ENCODE results near the gene ATE1. TPM values are rescaled to one million over a fixed set of nuclear protein-coding genes. Genes with fewer than 3 reads are reported as not detected.

The ATE1 gene
- total and polyA plus RNA-seq, 11 donors: 15.2 to 50.1 (median 39.9) TPM

GRCh38 chr10:121715076-121715475 is 212.8 kb downstream of the ATE1 start:
- TF ChIP-seq POLR2A (IDR thresholded peaks at IDR 0.05) (no peak), CTCF (IDR thresholded peaks at IDR 0.05) (no peak)
- H3K36me3 ChIP-seq: no peaks in the 10 kb centered on the region
- H3K27ac ChIP-seq: no peak overlapping the region
- intact Hi-C loops (cut with DNase I): no loop called here
- no peak for ATAC-seq
- DNase-seq: no peak
- H3K9me3 ChIP-seq: peaks cover 0 to 10% (median 0%) of the 10 kb centered on the region in 12 donors
- 68 to 77% (median 72%) methylated on average over 3 of the region's 3 CpGs for whole genome bisulfite sequencing, 4 donors
- peaks cover 0 to 2% (median 0%) of the 10 kb centered on the region in 9 donors for H3K27me3 ChIP-seq
- H3K4me1 ChIP-seq: peaks cover 0 to 5% (median 0%) of the 10 kb centered on the region in 12 donors
- H3K4me3 ChIP-seq: no peak overlapping the region

GRCh38 chr10:121713486-121713885 is 214.3 kb downstream of the ATE1 start:
- no peak for ATAC-seq
- intact Hi-C loops (cut with DNase I): no loop called here
- no peak overlapping the region for H3K4me3 ChIP-seq
- H3K27ac ChIP-seq: no peak overlapping the region
- 85 to 98% (median 93%) methylated on average over 5 of the region's 5 CpGs for WGBS, 4 donors
- peaks cover 0 to 11% (median 0%) of the 10 kb centered on the region in 9 donors for H3K27me3 ChIP-seq
- H3K4me1 ChIP-seq: peaks cover 0 to 5% (median 0%) of the 10 kb centered on the region in 12 donors
- DNase-seq: no peak
- TF ChIP-seq POLR2A (IDR thresholded peaks at IDR 0.05): no peak
- no peak for TF ChIP-seq CTCF (IDR thresholded peaks at IDR 0.05)
- H3K36me3 ChIP-seq: no peaks in the 10 kb centered on the region
- peaks cover 0 to 10% (median 0%) of the 10 kb centered on the region in 12 donors for H3K9me3 ChIP-seq

GRCh38 chr10:121710971-121711370 is 216.9 kb downstream of the ATE1 start:
- intact Hi-C loops (cut with DNase I): no loop called here
- DNase-seq: no peak

GRCh38 chr10:121710207-121710606 is 217.6 kb downstream of the ATE1 start:
- DNase-seq (no peak), ATAC-seq (peak in 3 of 4 donors; percentile 39 to 72 (median 49))
- Histone ChIP-seq H3K4me1 (peaks cover 0 to 5% (median 0%) of the 10 kb centered on the region in 12 donors), H3K9me3 (peaks cover 0 to 10% (median 0%) of the 10 kb centered on the region in 12 donors), H3K36me3 (no peaks in the 10 kb centered on the region), H3K4me3 (peak overlapping the region in 1 of 12 donors; percentile 28), H3K27me3 (peaks cover 0 to 21% (median 0%) of the 10 kb centered on the region in 9 donors), H3K27ac (peak overlapping the region in 6 of 12 donors; percentile 12 to 50 (median 34))
- intact Hi-C loops (cut with DNase I): no loop called here
- TF ChIP-seq CTCF (IDR thresholded peaks at IDR 0.05) (no peak), POLR2A (IDR thresholded peaks at IDR 0.05) (no peak)
- 50 to 71% (median 55%) methylated on average over 9 of the region's 9 CpGs for WGBS, 4 donors

More at GRCh38 chr10:121710971-121711370, 216.9 kb downstream of the ATE1 start:
- TF ChIP-seq POLR2A (IDR thresholded peaks at IDR 0.05) (no peak), CTCF (IDR thresholded peaks at IDR 0.05) (no peak)
- peaks cover 0 to 10% (median 0%) of the 10 kb centered on the region in 12 donors for H3K9me3 ChIP-seq
- H3K36me3 ChIP-seq: no peaks in the 10 kb centered on the region
- no peak for ATAC-seq
- H3K4me3 ChIP-seq: no peak overlapping the region
- 77 to 85% (median 81%) methylated on average over 7 of the region's 7 CpGs for WGBS, 4 donors
- H3K27me3 ChIP-seq: peaks cover 0 to 20% (median 0%) of the 10 kb centered on the region in 9 donors
- peaks cover 0 to 5% (median 0%) of the 10 kb centered on the region in 12 donors for H3K4me1 ChIP-seq
- no peak overlapping the region for H3K27ac ChIP-seq

Data from heart left ventricle (tissue), 16 donors.